HepG2 (cell line): Measurements from ENCODE around the gene ZMYND12. TPM values are rescaled to one million over a fixed set of nuclear protein-coding genes. Genes with fewer than 3 reads are reported as not detected.

Experiments used
- ATAC-seq: fragments of 200-7000 bp; cut with Tn5 transposase; 3 replicates; pipeline ENCODE4 v1.9.1; 2020; ENCODE audit warnings: mild to moderate bottlenecking, moderate library complexity
- BruUV-seq: library from RNA; stranded (reverse); fragments of 400-500 nt; replicated peaks from 2 replicates; lab custom pipeline; 2021; lab: Mats Ljungman, UMichigan
- CTCF ChIA-PET: fragments of 300-600 bp; formaldehyde crosslinking; extraction: SDS; loops from one replicate; lab custom pipeline; 2021; ENCODE audit warnings: low total read pairs, inconsistent platforms, low intra/inter-chr PET ratio; lab: Yijun Ruan, JAX
- POLR2A ChIA-PET: fragments of 350-600 bp; sonication (Branson Sonifier 250); formaldehyde crosslinking; loops from one replicate; lab custom pipeline; 2020; ENCODE audit warnings: antibody characterized with exemption, inconsistent platforms; lab: Yijun Ruan, JAX
- DNase-seq: peaks from one replicate; pipeline ENCODE4 v3.0.0-alpha.2; 2015; ENCODE audit warnings: low spot score
- FAIRE-seq: peaks from 3 replicates; lab custom pipeline; 2011; peaks lifted over from hg19 to GRCh38; lab: Jason Lieb, UNC
- H2AFZ ChIP-seq: one replicate; pipeline ENCODE4 v1.6.1; 2011; ENCODE audit warnings: low read length, inconsistent platforms
- H3K27ac ChIP-seq: fragments of 300-600 bp; 3 replicates; pipeline ENCODE4 v1.8.0; 2011; ENCODE audit warnings: mixed run types, mild to moderate bottlenecking, mixed read lengths, low read length, inconsistent platforms; ENCODE audit not compliant: insufficient read depth; ENCODE audit errors: extremely low read length
- H3K27me3 ChIP-seq, 2 experiments: fragments of 200-600 bp in 1 of 2; 2 replicates in 1 of 2; 3 replicates in 1 of 2; pipeline versions ENCODE4 v1.6.0 to v1.8.0; 2011; ENCODE audit warnings: low read length in 2 of 2, mild to moderate bottlenecking in 2 of 2, moderate library complexity in 2 of 2, inconsistent platforms in 1 of 2; ENCODE audit not compliant: insufficient read depth in 2 of 2, control insufficient read depth in 1 of 2
- H3K36me3 ChIP-seq, 2 experiments: fragments of 200-600 bp in 1 of 2; replicated peaks in 1 of 2; 2 replicates in 1 of 2; 3 replicates in 1 of 2; pipeline versions ENCODE4 v1.5.1 to v1.8.0; 2011; ENCODE audit warnings: low read length in 2 of 2, inconsistent platforms in 1 of 2; ENCODE audit not compliant: insufficient read depth in 2 of 2, control insufficient read depth in 1 of 2
- H3K4me1 ChIP-seq: 2 replicates; pipeline ENCODE4 v1.5.1; 2012; ENCODE audit warnings: low read length, inconsistent platforms; ENCODE audit not compliant: insufficient read depth
- H3K4me2 ChIP-seq: 2 replicates; pipeline ENCODE4 v1.6.0; 2011; ENCODE audit warnings: low read depth, low read length, inconsistent platforms
- H3K4me3 ChIP-seq, 3 experiments: fragments of 200-600 bp in 1 of 3; sonication (generic), shearing (Covaris generic) in 1 of 3; replicated peaks in 1 of 3; 2 replicates each; pipeline ENCODE4 v1.5.1; 2011 to 2016; ENCODE audit warnings: low read length in 3 of 3, inconsistent platforms in 2 of 3, low read depth in 2 of 3, mild to moderate bottlenecking in 2 of 3, control low read depth in 1 of 3, mixed read lengths in 1 of 3; ENCODE audit not compliant: insufficient read depth in 1 of 3
- H3K79me2 ChIP-seq: one replicate; pipeline ENCODE4 v1.6.1; 2011; ENCODE audit warnings: low read length, inconsistent platforms; ENCODE audit not compliant: insufficient read depth
- H3K9ac ChIP-seq: 2 replicates; pipeline ENCODE4 v1.6.0; 2011; ENCODE audit warnings: mild to moderate bottlenecking, low read depth, low read length, inconsistent platforms; ENCODE audit not compliant: insufficient read depth
- H3K9me3 ChIP-seq: 2 replicates; pipeline ENCODE4 v1.5.1; 2012; ENCODE audit warnings: mild to moderate bottlenecking, low read length
- H4K20me1 ChIP-seq: 2 replicates; pipeline ENCODE4 v1.6.0; 2011; ENCODE audit warnings: inconsistent platforms, mild to moderate bottlenecking, low read length, moderate library complexity; ENCODE audit not compliant: insufficient read depth
- FOXP1 ChIP-seq, 2 experiments: fragments of 450-650 bp in 1 of 2; IDR thresholded peaks; 2 replicates each; pipeline ENCODE4 v1.6.1; 2017 to 2018; ENCODE audit warnings: antibody characterized with exemption in 1 of 2
- MAFF ChIP-seq: IDR thresholded peaks from 2 replicates; pipeline ENCODE4 v1.6.1; 2011; ENCODE audit warnings: low read depth, low read length, improper control_type of control experiment
- MAFK ChIP-seq, 2 experiments: IDR thresholded peaks in 1 of 2; conservative IDR thresholded peaks in 1 of 2; 2 replicates each; pipeline ENCODE4 v1.6.1; 2011; ENCODE audit warnings: improper control_type of control experiment in 2 of 2, low read length in 2 of 2
- NCOA1 ChIP-seq: sonication (generic); formaldehyde crosslinking; IDR thresholded peaks from 2 replicates; pipeline ENCODE4 v1.9.0; 2021; ENCODE audit warnings: missing genetic modification reagents
- NFE2 ChIP-seq: sonication (generic); formaldehyde crosslinking; IDR thresholded peaks from 2 replicates; pipeline ENCODE4 v1.4.0; 2020; ENCODE audit warnings: missing genetic modification reagents
- NFE2L2 ChIP-seq: fragments of 150-350 bp; IDR thresholded peaks from 2 replicates; pipeline ENCODE4 v1.6.1; 2014; ENCODE audit warnings: low read length
- PHF5A ChIP-seq: IDR thresholded peaks from one replicate; pipeline ENCODE4 v1.6.1; 2018; ENCODE audit warnings: low read depth, missing genetic modification reagents; ENCODE audit not compliant: unreplicated experiment
- ZBTB49 ChIP-seq: sonication (generic); formaldehyde crosslinking; IDR thresholded peaks from 2 replicates; pipeline ENCODE4 v1.4.0; 2020; ENCODE audit warnings: missing genetic modification reagents, borderline replicate concordance
- ZFY ChIP-seq: sonication (generic); formaldehyde crosslinking; IDR thresholded peaks from 2 replicates; pipeline ENCODE4 v1.4.0; 2020; ENCODE audit warnings: missing genetic modification reagents
- ZNF33B ChIP-seq: sonication (generic); formaldehyde crosslinking; IDR thresholded peaks from 2 replicates; pipeline ENCODE4 v1.5.1; 2020; ENCODE audit warnings: mild to moderate bottlenecking, missing genetic modification reagents
- ZNF678 ChIP-seq: sonication (generic); formaldehyde crosslinking; IDR thresholded peaks from 2 replicates; pipeline ENCODE4 v1.4.0; 2020; ENCODE audit warnings: mild to moderate bottlenecking, missing genetic modification reagents
- ZNF746 ChIP-seq: sonication (generic); formaldehyde crosslinking; IDR thresholded peaks from 2 replicates; pipeline ENCODE4 v1.8.0; 2022; ENCODE audit warnings: mild to moderate bottlenecking, missing genetic modification reagents
- WGBS: methylation state at CpG from one replicate; pipeline ENCODE4 v1.1.6; 2017; ENCODE audit warnings: low lambda C conversion rate; 5-methylcytosine and 5-hydroxymethylcytosine counted together
- in situ Hi-C: cut with HindIII; loops from 2 replicates; pipeline ENCODE4 v1.10.0; 2017; ENCODE audit warnings: low pct_unique_long_range_greater_than_20kb; ENCODE audit not compliant: extremely low pct_ligation_motif_present
- intact Hi-C: fragments of 100-400 bp; cut with micrococcal nuclease; formaldehyde crosslinking; loops from one replicate; pipeline ENCODE4 v1.10.0; 2022; ENCODE audit not compliant: unreplicated experiment
- polyA plus RNA-seq, 8 experiments: library from polyadenylated mRNA; depleted of rRNA in 3 of 8; stranded (reverse) in 7 of 8; unstranded in 1 of 8; fragments of >200 nt; fragmentation: Illumina TruSeq in 4 of 8; extraction: Trizol in 4 of 8; gene quantifications; 2 replicates each; pipeline versions ENCODE4 v1.2.1 to v1.2.3, GENCODE V29; 2011 to 2016; ENCODE audit warnings: low read depth in 4 of 8, missing spikeins in 1 of 8, mixed read lengths in 1 of 8; ENCODE audit not compliant: insufficient read depth in 1 of 8
- total RNA-seq, 5 experiments: library from RNA; depleted of rRNA; stranded (reverse); fragments of >200 nt; fragmentation: Illumina TruSeq; extraction: Trizol; gene quantifications; 2 replicates each; pipeline ENCODE4 v1.2.3, GENCODE V29; 2016; ENCODE audit warnings: low read depth in 1 of 5
- TF ChIP-seq, protein P1 (sequence below): sonication (generic); formaldehyde crosslinking; conservative IDR thresholded peaks from 2 replicates; pipeline ENCODE4 v1.4.0; 2020; ENCODE audit warnings: mild to moderate bottlenecking, missing genetic modification reagents, moderate library complexity

The ZMYND12 gene
- total and polyA plus RNA-seq, 2 of the 13 experiments (the other 11 are each of a cell fraction or from before 2014, with no cell fraction given), result 0.13 to 0.71 TPM

- Histone ChIP-seq H2AFZ (no peak overlapping the region), H3K4me3 (no peak overlapping the region), H3K9ac (no peak overlapping the region), H3K36me3 (no peaks in the 10 kb centered on the region), H4K20me1 (no peaks in the 10 kb centered on the region), H3K4me2 (no peak overlapping the region), H3K27ac (no peak overlapping the region), H3K4me1 (peaks cover 11% of the 10 kb centered on the region), H3K79me2 (no peaks in the 10 kb centered on the region), H3K9me3 (no peaks in the 10 kb centered on the region), H3K27me3 (peaks cover 0 to 7% of the 10 kb centered on the region in 2 experiments; a peak in 1 of 5 replicates)
- ATAC-seq, result no peak
- no peak for DNase-seq
- in situ Hi-C loops, result no loop called here
- FAIRE-seq, result no peak
- ChIA-PET POLR2A (no interaction called here), CTCF (no interaction called here)
- TF ChIP-seq MAFF, result no peak
- no TSS peak for BruUV-seq
- WGBS, result 89% methylated on average over 6 of the region's 6 CpGs
- intact Hi-C loops, result no loop called here
Observed at GRCh38 chr1:42386051-42386450, 69.8 kb downstream of the ZMYND12 start.

DNA sequence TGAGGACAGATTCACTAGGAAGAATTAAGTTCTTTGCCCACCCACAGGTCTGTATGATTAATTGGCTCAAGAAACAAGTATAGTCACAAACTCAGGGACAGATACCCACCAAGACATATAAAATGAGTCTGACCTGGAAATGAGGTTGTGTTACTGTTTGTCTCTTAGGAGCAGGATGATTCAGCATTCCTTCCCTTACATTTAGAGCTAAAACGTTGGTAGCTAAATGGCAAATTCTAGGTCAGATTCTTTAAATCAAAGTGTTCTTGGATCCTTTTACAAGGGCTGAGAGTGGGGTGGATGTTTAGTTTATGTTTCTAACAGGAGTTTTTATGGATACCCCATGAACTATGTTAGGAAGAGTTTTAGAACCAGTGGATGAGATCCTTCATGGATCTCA lies 70.5 kb downstream of the ZMYND12 start:
- Histone ChIP-seq H3K4me2 (no peak overlapping the region), H3K4me3 (no peak overlapping the region), H3K36me3 (no peaks in the 10 kb centered on the region), H3K27ac (no peak overlapping the region), H3K9ac (no peak overlapping the region), H2AFZ (no peak overlapping the region), H3K27me3 (peaks cover 0 to 7% of the 10 kb centered on the region in 2 experiments; a peak in 1 of 5 replicates), H3K9me3 (no peaks in the 10 kb centered on the region), H3K4me1 (peaks cover 12% of the 10 kb centered on the region), H4K20me1 (no peaks in the 10 kb centered on the region), H3K79me2 (no peaks in the 10 kb centered on the region)
- no TSS peak for BruUV-seq
- ATAC-seq (no peak), FAIRE-seq (no peak), DNase-seq (no peak)
- intact Hi-C loops, result no loop called here
- ChIA-PET CTCF (no interaction called here), POLR2A (no interaction called here)
- in situ Hi-C loops, result no loop called here
- 38% methylated on average over 1 of the region's 1 CpG for WGBS
- TF ChIP-seq PHF5A (CRISPR knock-in tag) (no peak), ZNF33B (CRISPR knock-in tag) (no peak), ZNF678 (CRISPR knock-in tag) (no peak), NFE2L2 (peak; percentile 58), FOXP1 (IDR thresholded peaks at IDR 0.05) (no peak), FOXP1 (CRISPR knock-in tag; IDR thresholded peaks at IDR 0.05) (no peak), MAFK (conservative IDR thresholded peaks at IDR 0.05 in 1 of 2, IDR thresholded peaks at IDR 0.05 in 1 of 2; ENCODE audit: low read length in 2 of 2) (0 out of 4 replicates have a peak, but pooled peaks of 1 of the 2 experiments have one; percentile 1), ZFY (CRISPR knock-in tag) (no peak), NCOA1 (CRISPR knock-in tag) (no peak), NFE2 (CRISPR knock-in tag) (peak; percentile 58; the same call in 1 of the 2 replicates), ZBTB49 (CRISPR knock-in tag) (no peak), ZNF746 (no peak)
- TF ChIP-seq, protein P1, sequence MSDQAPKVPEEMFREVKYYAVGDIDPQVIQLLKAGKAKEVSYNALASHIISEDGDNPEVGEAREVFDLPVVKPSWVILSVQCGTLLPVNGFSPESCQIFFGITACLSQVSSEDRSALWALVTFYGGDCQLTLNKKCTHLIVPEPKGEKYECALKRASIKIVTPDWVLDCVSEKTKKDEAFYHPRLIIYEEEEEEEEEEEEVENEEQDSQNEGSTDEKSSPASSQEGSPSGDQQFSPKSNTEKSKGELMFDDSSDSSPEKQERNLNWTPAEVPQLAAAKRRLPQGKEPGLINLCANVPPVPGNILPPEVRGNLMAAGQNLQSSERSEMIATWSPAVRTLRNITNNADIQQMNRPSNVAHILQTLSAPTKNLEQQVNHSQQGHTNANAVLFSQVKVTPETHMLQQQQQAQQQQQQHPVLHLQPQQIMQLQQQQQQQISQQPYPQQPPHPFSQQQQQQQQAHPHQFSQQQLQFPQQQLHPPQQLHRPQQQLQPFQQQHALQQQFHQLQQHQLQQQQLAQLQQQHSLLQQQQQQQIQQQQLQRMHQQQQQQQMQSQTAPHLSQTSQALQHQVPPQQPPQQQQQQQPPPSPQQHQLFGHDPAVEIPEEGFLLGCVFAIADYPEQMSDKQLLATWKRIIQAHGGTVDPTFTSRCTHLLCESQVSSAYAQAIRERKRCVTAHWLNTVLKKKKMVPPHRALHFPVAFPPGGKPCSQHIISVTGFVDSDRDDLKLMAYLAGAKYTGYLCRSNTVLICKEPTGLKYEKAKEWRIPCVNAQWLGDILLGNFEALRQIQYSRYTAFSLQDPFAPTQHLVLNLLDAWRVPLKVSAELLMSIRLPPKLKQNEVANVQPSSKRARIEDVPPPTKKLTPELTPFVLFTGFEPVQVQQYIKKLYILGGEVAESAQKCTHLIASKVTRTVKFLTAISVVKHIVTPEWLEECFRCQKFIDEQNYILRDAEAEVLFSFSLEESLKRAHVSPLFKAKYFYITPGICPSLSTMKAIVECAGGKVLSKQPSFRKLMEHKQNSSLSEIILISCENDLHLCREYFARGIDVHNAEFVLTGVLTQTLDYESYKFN (CRISPR knock-in tag), result no peak
